HT-29 (cell line): ENCODE measurements around the gene CBX2. TPM values are rescaled to one million over a fixed set of nuclear protein-coding genes. Genes with fewer than 3 reads are reported as not detected.

Source experiments
- DNase-seq: peaks from one replicate; pipeline ENCODE4 v3.0.0-alpha.2; 2015; ENCODE audit warnings: low spot score
- total RNA-seq: library from RNA; depleted of rRNA; stranded (reverse); fragments of >200 nt; shearing (Covaris generic); gene quantifications from 2 replicates; pipeline ENCODE4 v1.2.3, GENCODE V29; 2014

CBX2 gene
- total RNA-seq, 1 experiment from 2014 or later = 13.4 TPM

DNA sequence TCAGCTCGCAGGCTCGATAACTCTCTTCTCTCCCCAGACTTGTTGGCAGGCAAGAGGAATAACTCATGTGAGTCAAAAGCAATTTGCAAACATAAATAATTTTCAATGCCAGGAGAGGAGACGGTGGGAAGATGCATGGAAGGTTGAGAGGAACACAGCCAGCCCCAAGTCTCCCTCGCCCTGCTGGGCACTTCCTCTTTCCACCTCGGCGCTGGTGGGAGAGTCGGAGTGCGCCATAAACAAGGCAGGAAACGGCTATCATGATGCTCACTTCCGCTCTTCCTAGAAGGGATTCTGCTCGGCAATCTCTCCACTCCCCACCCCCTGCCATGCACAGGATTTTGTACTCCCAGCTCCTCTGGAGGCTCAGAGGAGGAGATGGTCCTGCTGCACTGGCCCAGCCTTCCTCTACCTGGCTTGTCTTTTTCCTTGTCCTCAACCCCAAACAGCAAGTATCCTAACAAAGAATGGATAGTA, 48.3 kb downstream of the CBX2 start:
- no peak for DNase-seq

DNA sequence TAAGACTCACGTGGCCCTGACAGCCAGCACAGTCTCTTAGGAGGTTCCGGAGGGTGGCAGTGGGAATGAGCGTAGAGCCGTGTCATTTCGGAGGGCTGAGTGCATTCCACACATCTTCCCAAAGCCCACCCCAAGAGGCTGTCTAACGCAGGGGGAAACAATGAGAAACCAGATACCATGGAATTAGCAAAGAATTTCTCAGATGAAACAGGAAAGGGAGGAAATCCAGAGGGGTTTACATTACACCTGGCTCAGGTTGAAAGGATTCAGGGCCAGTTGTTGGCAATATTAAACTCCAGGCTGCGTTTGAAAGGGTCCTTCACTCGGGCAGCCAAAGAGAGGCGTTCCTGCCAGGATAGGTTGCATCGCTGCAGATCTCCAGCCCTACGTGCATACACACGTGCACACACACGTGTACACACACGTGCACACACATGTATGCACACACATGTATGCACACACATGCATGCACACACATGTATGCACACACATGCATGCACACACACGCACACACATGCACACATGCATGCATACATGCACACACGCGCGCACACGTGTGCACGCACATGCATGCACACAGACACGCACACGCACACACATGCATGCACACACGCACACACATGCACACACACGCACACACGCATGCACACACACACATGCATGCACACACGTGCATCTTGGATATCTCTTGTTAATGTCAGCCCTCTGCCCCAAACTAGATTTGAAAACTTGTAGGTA, 49.1 kb downstream of the CBX2 start:
- DNase-seq = no peak

DNA sequence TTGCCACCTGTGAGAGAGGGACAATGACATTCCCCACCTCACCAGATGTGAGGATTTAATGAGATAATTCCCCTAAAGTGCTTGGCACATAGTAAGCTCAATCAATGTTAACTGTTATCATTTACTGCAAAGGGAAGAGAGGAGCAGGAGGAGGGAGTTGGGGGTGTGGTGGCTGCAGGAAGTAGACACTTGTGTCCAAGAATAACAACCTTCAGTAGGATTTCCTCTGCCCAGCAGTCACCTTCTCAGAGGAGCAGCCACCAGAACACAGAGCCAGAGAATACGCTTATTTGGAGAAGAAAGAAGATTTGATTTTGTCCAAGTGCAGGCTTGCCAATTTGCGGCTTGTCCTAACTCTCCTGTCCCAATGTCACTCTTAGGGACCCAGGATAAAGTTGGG, 51.1 kb downstream of the CBX2 start:
- DNase-seq = no peak

- DNase-seq = no peak
Measured at GRCh38 chr17:79829457-79829856, 51.5 kb downstream of the CBX2 start.

GRCh38 chr17:79830303-79830702, 52.4 kb downstream of the CBX2 start:
- DNase-seq = no peak

DNA sequence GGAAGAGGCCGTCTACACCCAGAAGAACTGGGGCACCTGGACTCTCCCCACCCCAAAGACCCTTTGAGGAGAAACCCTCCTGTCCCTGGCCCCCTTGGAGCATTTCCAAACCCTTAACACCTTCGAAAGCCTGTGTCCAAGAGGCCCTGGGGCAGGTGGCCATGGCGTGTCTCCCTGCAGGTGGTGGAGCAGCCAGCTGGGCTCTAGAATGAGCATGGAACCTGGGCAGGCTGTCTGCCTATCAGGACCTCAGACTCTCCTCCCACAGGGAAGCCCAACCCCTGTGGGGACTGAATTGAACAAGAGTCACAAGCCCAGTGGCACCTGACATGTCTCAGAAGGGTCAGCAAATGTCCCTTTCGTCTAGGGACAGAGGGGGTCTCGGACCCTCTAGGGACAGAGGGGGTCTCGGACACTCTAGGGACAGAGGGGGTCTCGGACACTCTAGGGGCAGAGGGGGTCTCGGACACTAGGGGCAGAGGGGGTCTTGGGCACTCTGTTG, 52.9 kb downstream of the CBX2 start:
- DNase-seq = no peak

- peak; percentile 67 for DNase-seq
Measured at GRCh38 chr17:79831265-79832217, 53.6 kb downstream of the CBX2 start.

DNA sequence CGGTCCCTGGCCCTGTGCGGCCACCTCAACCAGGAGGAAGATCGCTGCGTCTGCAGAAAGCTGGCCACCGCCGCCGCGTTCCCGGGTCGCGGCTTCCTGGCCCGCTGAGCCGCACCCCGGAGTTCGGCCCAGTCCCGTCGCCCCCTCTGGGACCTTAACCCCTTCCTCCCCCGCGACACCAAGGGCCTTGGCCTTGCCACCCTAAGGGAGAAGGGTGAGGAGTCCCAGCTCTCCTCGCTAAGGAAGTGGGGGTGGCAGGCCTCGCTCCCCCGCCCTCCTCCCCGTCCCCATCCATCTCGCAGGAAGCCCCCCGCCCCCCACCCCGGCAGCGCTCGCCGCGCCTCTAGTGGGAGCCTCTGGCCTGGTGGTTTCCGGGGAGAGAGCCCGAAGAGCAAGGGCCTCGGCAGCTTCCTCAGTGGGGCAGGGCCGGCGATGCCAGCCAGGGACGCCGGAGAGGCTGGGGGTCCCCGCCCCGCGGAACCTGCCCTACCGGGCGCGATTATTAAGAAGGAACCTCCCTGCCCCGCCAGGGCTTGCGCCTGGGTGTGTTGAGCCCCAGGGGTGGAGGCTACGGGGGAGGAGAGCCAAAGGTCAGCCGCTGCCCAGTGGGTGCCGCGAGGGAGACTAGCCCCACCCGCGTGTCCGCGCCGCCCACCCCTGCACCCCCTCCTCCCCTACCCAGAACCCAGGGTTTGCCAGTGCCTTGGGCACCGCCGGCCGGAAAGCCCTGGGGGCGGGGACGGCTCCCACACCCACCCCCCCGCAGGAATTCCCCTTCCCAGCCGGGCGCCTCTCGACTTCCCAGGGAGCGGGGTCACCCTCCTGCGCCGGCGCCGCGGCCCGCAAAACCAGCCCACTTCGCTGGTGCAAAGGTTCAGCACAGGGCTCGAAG, 54.5 kb downstream of the CBX2 start:
- DNase-seq = peak; percentile 75

- no peak for DNase-seq
Measured at GRCh38 chr17:79833110-79833450, 55.1 kb downstream of the CBX2 start.

DNA sequence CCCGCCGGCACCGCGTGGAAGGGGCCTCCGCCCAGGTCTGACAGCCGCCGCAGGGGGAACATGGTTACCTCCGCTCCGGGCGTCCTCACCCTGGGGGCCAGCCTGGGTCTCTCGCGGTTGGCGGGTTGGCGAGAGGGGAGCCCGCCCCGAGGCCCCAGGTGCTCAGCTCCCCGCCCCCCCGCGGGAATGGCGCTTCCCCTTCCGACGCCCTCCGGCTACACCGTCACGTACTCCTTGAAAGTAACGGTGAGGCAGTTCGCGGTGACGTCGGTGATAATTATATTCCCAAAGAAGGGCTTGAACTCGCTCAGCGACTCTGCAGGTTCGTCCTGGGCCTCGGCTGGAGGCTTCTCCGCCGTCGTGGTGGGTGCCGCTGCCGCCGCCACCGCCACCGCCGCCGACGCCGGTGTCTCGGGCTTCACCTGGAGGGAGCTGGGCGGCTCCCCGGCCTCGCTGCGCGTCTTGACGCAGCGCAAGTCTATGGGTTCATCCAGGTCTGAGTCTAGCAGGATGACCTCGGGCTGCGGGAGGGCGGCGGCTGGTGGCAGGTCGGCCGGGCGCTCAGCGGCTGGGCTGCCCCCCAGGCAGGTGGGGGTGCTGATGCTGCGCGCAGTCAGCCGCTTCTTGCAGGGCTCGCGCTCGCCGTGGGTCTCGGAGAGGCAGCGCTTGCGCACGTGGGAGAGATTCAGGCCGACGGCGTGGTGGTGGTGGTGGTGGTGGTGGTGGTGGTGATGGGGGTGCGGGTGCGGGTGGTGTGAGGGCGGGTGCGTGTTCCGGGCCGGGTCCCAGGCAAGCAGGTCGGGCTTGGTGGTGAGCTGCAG, 56.0 kb downstream of the CBX2 start:
- no peak for DNase-seq

DNA sequence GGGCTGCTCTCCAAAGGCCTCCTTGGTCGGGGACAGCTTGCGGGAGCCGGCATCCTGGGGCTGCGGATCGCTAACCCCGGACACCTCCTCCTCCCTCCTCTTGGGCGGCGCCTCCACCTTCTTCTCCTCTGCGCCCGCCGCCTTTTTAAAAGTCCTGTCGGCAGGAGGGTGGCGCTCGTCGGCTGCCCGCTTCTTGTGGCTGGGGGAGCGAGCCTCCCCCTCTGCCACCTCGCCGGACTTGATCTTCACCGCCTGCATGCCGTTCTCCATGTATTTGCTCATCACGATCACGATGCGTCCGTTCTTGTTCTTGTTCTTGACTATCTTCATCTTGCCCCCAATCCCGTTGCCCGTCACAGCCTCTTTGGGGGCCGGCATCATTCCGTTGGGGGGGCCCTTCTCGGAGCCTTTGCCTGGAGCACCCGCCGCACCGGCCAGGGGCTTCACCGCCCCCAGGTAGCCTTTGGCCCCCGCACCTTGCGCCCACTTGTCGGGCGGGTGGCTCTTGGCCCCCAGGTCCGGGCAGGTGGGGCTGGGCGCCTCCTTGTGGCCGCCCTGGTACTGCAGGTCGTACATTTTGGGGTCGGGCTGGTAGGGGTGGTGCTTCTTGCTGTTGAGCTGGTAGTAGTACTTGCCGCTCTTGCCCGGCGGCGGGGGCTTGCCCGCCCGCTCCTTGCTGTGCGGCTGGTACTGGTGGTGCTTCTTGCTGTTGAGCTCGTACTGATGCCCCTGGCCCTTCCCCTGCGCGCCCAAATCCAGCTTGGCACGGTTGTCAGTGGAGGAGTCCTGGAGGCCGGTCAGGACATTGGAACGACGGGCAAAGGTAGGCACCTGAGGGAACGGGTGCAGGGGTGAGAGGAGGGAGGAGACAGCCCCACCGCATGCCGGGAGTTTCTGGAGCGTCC, 56.9 kb downstream of the CBX2 start:
- DNase-seq = no peak

- DNase-seq = no peak
Measured at GRCh38 chr17:79835470-79835899, 57.5 kb downstream of the CBX2 start.

DNA sequence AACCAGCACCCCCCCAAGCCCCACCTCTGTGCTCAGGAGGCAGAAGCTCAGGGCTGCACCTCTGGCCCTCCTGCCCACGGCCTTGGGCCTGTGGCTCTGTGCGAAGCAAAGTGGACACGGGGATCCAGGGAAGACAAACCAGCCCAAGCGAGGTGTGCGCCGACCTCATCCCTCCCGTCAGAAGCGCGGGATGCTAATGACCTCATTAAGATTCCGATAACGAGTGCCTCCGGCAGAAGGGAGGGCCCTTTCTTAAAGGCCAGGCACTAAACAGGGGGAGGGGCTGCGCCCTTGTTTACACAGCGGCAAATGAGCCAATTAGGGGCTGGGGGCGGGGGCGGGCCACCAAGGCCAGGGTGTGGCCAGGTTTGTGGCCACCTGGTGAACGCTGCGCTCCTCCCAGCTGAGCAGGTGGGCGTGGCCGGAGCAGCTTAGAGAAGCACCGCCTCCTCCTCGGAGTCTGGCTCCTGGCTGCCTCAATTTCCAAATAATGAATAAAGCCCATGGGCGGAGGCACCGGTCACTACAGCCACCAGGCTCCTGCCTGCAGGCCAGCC, 58.1 kb downstream of the CBX2 start:
- DNase-seq = peak; percentile 73

DNA sequence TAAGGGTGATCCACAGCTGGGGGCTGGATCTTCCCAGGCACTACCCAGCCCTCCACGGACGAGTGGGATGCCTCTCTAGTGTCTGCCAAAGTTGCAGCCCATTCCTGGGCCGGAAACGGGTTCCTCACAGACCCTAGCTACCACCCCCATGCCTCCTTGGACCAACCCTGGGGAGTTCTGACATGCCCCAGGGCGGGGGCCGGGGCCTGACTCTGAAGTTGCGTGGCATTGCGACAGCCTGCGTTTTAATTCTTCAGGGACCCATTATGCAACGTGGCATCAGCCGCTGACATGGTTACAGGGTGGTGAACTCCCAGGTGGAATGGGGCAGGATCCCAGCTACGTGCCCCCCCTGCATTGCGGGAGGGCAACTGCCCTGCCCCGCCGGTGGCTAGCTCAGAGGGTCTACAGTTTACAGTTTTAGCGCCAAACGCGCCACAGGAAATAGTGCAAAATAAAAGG, 58.6 kb downstream of the CBX2 start:
- peak; percentile 42 for DNase-seq

GRCh38 chr17:79836972-79837887, 59.3 kb downstream of the CBX2 start:
- peak; percentile 91 for DNase-seq
